ENCODE measurements around the gene FGF11.

- TF ChIP-seq ELF4 (IDR thresholded peaks at IDR 0.05) (no peak), SP1 (IDR thresholded peaks at IDR 0.05) (no peak), LEF1 (IDR thresholded peaks at IDR 0.05; ENCODE audit: borderline replicate concordance) (no peak), BHLHE40 (IDR thresholded peaks at IDR 0.05; ENCODE audit: borderline replicate concordance) (no peak), FOXM1 (IDR thresholded peaks at IDR 0.05; ENCODE audit: borderline replicate concordance) (no peak), SUZ12 (IDR thresholded peaks at IDR 0.05) (no peak), TARDBP (IDR thresholded peaks at IDR 0.05) (no peak)
These were observed 35.7 kb upstream of the FGF11 start for GRCh38 chr17:7403727-7403976.

Data from HEK293T (cell line).